22Rv1 (cell line): Measurements from ENCODE around the gene FBXO4.
A peak's percentile ranks its signal among the peaks of the same experiment; 100 is the strongest.
"Not testable (repeated sequence)": the region's sequence is repeated elsewhere in the genome, so short reads cannot be mapped to it uniquely, and the experiment has no call there.

Source experiments
- H3K27ac ChIP-seq: fragments of 450-650 bp; 2 replicates; pipeline ENCODE4 v1.5.1; 2017
- ZFX ChIP-seq: fragments of 450-650 bp; IDR thresholded peaks from 2 replicates; pipeline ENCODE4 v1.6.1; 2017; ENCODE audit warnings: antibody characterized with exemption, borderline replicate concordance
- TF ChIP-seq, protein P1 (sequence below): fragments of 450-650 bp; IDR thresholded peaks from 2 replicates; pipeline ENCODE4 v1.5.1; 2017; ENCODE audit warnings: mild to moderate bottlenecking

FBXO4 gene

DNA sequence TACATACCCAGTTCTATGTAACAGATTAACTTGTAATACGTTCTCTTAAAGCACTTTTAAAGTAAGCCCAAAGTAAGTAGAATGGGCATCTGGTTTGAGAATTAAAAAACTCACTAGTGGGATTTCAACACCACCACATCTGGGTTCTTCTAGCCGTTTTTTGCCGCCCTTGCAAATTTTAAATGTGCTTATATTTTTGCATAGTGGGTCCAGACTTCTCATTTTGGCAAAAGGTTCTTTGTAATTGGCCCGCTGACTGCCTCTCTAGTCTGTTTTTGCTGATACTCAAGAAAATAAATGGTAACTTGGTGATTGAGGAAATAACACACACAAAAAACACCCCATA, 582 bp upstream of the FBXO4 start:
- H3K27ac ChIP-seq = peak overlapping the region; percentile 67
- TF ChIP-seq, protein P1, sequence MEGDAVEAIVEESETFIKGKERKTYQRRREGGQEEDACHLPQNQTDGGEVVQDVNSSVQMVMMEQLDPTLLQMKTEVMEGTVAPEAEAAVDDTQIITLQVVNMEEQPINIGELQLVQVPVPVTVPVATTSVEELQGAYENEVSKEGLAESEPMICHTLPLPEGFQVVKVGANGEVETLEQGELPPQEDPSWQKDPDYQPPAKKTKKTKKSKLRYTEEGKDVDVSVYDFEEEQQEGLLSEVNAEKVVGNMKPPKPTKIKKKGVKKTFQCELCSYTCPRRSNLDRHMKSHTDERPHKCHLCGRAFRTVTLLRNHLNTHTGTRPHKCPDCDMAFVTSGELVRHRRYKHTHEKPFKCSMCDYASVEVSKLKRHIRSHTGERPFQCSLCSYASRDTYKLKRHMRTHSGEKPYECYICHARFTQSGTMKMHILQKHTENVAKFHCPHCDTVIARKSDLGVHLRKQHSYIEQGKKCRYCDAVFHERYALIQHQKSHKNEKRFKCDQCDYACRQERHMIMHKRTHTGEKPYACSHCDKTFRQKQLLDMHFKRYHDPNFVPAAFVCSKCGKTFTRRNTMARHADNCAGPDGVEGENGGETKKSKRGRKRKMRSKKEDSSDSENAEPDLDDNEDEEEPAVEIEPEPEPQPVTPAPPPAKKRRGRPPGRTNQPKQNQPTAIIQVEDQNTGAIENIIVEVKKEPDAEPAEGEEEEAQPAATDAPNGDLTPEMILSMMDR = no peak
- no peak for TF ChIP-seq ZFX

DNA sequence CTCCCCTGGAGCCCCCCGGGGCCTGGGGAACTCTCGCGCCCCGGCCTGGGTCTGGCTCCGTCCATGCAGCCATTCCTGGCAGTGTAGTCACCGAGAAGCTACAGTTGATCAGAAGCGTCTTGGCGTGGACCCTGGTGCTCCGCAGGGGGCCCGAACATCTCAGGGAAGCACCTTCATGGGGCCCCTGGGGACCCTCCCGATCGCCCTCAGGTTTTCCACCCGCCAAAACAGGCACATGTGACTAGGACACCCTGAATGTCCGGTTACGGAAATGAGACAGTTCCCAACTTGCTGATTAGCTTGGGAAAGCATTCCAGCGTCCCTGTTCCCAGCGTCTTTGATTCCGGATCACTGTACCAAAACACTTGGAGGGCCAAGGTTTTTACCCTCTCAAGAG, 472 bp downstream of the FBXO4 start:
- peak overlapping the region; percentile 67 for H3K27ac ChIP-seq
- TF ChIP-seq, protein P1 = no peak
- TF ChIP-seq ZFX = no peak

DNA sequence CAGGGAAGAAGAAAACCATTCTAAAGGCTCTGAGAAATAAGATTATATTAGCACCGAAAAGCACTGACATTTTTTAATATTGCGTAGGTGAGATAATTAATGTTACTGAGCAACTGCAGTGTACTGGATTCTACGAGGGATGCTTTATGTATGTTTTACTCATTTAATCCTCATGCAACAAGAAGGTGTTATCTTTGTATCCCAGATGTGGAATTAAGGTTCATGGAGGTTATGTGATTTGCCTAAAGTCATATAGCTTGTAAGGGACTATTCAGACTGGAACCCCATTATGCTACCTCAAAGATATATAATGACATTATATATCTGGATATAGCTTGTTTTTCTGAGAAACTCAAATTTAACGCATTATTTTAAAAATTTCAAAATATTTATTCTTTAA, 2.5 kb downstream of the FBXO4 start:
- no peak overlapping the region for H3K27ac ChIP-seq

DNA sequence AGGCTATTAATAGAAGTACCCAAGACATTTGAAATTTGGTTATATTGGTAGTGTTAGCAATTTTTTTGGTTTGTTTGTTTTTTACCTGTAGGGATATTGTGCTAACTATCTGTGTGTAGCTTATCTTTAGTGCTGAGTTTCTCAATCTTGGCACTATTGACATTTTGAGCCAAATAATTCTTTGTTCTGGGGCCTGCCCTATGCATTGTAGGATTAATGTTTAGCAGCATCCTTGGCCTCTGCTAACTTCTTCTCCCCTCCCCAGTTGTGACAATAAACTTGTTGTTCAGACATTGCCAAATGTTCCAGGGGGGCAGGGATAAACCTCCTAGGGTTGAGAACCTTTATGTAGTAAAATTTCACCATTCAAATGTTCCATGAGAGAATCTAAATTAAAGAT, 4.0 kb downstream of the FBXO4 start:
- TF ChIP-seq ZFX = no peak
- TF ChIP-seq, protein P1 = no peak

More for the DNA sequence above, 2.5 kb downstream of the FBXO4 start:
- TF ChIP-seq ZFX = no peak
- TF ChIP-seq, protein P1 = no peak

DNA sequence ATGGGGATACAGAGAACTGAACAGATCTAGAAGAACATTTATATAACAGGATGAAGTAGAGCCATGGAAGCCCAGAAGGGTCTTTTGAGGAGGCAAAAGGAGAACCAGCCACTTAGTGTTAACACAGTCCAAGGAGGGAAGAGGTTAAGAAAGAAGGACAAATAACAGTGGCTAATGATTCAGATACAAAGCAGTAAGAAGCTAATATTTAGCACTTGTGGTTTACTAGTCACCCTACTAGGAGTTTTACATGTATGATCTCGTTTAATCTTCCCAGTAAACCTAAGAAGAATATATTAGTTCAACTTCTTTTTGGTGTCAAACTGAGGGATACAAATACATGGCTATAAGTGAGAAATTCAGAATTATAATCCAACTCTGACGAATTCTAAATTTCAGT, 7.7 kb downstream of the FBXO4 start:
- TF ChIP-seq, protein P1 = no peak
- no peak for TF ChIP-seq ZFX
- H3K27ac ChIP-seq = no peak overlapping the region

More for the DNA sequence above, 4.0 kb downstream of the FBXO4 start:
- no peak overlapping the region for H3K27ac ChIP-seq

DNA sequence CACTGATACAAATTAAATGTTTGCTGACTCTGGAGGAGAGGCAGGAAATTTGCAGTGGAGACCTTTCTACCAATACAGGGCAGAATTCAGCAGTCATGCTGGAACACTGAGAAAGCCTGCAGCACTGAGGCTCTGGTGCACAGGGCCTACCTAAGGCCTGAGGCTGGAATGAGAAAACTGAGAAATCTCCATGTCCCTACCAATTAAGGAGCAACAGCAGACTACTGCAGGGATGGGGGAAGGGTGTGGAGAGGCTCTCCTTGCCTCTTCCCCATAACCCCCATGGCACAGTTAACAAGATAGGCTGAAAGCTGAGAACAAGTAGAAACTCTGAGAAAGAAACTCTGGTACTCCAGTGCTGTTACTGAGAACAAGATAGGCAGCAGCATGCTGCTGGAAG, 10.5 kb downstream of the FBXO4 start:
- TF ChIP-seq, protein P1 = no peak
- TF ChIP-seq ZFX = no peak
- H3K27ac ChIP-seq = no peak overlapping the region

DNA sequence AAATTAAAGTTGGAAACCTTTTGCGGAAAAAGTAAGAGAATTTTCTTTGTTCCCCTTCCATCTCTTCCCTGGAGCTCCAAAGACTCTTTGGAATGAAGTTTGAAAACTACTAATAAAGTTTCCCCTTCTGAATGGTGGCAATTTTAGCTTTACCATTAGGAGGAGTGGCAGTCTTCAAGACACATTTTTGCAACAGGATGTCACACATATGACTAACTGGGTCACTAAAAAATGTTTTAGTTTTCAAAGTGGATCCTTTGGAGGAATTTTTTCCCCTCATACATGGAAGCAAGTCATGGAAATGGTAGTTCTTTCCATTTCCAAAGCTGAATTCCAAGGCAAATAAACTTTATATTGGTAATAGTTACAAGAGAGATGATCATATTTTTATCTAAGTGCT, 15.6 kb downstream of the FBXO4 start:
- no peak for TF ChIP-seq ZFX
- TF ChIP-seq, protein P1 = no peak
- H3K27ac ChIP-seq = no peak overlapping the region

DNA sequence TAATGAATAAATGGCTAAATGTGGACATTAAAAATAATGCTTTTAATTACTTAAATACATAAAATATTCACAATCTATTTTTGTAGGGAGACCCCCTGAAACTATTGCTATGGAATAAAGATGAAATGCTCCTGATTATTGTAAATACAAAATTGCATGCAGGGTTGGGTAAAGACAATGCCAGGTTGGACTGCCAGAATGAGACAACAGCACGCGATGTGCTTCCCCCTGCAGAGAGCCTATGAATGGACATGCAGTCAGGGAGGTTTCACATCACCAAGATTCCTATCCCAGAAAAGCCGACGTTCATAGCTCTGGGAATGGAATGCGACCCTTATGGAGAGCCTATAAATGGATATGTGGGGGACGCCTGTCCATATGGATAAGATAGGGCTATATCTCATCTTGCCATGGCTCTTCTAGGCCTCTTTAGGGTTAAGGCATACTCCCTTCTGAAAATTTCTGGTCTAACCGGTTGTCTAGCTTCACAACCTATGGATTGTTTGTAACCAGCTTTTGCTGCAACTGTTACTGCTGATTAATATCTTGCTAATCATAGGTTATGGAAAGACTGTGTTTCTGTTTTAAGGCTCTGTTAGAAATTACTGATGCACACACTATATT, 20.4 kb downstream of the FBXO4 start:
- not testable (repeated sequence) for H3K27ac ChIP-seq
